GM19438 (cell line): ENCODE results near the gene BST2.
A peak's percentile ranks its signal among the peaks of the same experiment; 100 is the strongest.

Experiments
- ATAC-seq: cut with Tn5 transposase; IDR thresholded peaks from one replicate; pipeline ENCODE4 v1.9.1; 2021; ENCODE audit warnings: low read depth; ENCODE audit not compliant: unreplicated experiment

Gene BST2

GRCh38 chr19:17419621-17420474 is 14.4 kb upstream of the BST2 start, which contains the start of gene MVB12A:
TSS of gene MVB12A (plus strand) at chr19:17420047. CDS start at chr19:17420136, 89 bp downstream.
- peak; percentile 74 for ATAC-seq

- ATAC-seq, result no peak
These were observed 13.8 kb upstream of the BST2 start for GRCh38 chr19:17419154-17419620.

- no peak for ATAC-seq
These were observed 13.3 kb upstream of the BST2 start for GRCh38 chr19:17418710-17419109.

DNA sequence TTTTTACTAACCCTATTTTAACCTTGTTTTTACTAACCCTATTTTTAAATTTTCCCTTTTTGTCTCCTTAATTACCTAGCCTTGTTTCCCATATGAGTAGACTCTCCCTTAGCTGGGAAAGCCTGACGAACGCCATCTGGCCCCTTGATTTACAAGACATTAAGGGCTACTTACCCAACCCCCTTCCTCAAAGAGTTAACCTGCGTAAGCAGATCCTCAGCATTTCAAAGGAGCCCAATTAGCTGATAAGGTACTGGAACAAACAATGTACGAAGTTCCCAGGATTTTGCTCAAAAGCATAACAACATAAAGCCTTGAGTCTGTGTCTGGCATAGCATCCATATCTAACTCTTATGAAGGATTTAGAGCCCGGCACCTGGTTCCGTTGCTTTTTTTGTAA is 9.7 kb upstream of the BST2 start:
- ATAC-seq, result no peak

DNA sequence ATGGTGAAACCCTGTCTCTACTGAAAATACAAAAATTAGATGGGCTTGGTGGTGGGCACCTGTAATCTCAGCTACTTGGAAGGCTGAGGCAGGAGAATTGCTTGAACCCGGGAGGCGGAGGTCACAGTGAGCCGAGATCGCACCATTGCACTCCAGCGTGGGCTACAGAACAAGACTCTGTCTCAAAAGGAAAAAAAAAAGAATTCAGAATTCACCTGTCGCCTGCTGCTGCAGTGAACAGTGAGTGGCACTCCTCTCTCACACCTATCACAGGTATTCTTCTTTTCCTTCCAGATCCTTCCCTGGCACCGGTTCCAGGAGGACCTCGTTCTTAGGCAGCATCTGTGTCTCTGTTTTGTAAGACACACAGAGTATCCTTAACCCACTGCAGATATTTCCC is 8.7 kb upstream of the BST2 start:
- no peak for ATAC-seq

- ATAC-seq, result no peak
These were observed 6.4 kb upstream of the BST2 start for GRCh38 chr19:17411801-17412200.

DNA sequence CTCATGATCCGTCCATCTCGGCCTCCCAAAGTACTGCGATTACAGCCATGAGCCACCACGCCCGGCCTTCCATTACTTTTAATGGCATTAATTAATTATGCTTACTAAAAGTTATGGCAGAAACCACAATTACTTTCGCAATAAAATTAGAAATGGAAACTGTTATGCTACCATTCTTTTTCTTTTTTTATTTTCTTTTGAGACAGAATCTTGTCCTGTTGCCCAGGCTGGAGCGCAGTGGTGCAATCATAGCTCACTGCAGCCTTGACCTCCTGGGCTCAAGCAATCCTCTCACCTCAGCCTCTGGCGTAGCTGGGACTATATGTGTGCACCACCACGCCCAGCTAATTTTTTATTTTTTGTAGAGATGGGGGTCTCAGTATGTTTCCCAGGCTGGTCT is 4.6 kb upstream of the BST2 start:
- ATAC-seq, result no peak

DNA sequence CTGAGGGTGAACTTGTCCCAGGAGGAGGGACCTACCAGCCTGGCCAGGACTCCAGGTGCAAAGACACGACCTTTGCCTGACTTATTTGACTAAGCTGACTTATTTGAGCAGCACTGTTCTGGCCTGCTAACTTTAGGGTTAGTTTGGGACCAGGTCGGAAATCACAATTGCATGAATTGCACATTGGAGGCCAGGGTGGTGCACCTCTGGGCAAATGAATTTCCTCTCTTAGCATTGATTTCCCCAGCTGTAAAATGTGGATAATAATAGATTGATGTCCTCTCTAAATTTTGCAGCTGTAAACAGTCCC is 1.4 kb upstream of the BST2 start:
- ATAC-seq, result no peak

DNA sequence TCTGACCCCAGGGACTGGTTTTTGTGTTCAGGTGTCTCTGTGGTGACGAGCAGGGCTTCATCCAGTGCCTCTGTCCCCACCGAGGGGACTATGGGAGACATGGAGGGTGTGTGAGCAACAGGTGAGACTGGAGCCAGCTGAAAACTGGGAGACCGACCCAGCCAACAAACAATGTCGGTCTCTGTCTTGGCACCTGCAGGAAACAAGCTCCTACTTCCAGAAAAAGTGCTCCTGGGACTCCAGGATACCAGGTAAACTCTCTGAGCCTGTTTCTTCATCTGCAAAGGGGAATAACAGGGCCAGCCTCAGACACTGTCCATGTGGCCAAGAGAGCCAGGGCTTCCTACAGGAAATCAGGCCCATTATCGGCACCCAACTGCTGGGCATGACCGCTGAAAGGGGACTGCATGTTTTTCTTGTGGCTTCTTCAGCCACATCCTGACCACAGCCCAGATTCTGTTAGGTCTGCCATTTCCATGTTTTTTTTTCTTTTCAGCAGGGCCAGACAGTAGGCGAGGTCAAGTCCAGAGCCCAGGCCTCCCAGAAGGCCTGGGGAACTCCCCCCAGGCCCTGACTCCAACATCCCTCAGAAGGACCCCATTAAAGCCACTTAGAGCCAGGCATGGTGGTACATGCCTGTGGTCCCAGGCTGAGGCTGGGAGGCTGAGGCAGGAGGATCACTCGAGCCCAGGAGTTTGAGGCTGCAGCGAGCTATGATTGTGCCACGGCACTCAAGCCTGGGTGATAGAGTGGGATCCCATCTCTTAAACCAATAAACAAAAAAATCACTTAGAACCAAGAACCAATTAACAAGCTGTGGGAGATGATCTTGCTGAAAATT is 836 bp upstream of the BST2 start:
- peak; percentile 20 for ATAC-seq

DNA sequence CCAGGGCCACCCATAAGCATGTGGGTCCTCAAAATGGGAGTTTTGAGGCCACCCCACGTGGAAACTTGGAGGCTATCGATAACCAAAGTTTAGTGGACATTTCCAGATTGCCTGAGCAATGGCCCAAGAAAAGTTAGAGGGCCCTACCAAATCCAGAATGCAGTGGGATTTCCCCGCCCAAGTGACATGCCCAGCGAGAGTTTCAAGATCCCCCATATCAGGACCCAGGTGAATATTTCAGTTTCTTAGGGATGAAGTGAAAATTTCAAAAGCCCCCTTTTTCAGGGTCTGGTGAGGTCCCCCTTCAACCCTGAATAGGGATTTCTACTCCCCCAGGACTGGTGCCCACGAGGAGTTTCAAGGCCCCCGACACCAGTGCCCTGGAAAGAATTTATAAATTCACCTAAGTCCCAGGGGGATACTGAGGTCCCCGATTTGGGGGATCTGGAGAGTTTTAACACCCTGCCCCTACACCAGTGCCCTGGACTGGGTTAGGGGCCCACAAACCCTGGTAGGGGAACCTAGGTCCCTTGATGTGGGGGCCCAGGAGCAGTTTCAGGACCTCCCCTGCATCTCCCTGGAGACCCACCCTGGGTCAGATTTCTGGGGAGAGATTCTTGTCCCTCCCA is 695 bp downstream of the BST2 start:
- peak; percentile 25 for ATAC-seq

- no peak for ATAC-seq
These were observed 1.4 kb downstream of the BST2 start for GRCh38 chr19:17404015-17404414.

- ATAC-seq, result no peak
These were observed 2.2 kb downstream of the BST2 start for GRCh38 chr19:17402982-17403855.

- ATAC-seq, result no peak
These were observed 3.8 kb downstream of the BST2 start for GRCh38 chr19:17401628-17402027.

GRCh38 chr19:17398902-17399527 is 6.4 kb downstream of the BST2 start:
- ATAC-seq, result no peak

GRCh38 chr19:17394891-17395415 is 10.5 kb downstream of the BST2 start:
- no peak for ATAC-seq

- ATAC-seq, result no peak
These were observed 11.5 kb downstream of the BST2 start, which contains the start of gene CCDC194 for GRCh38 chr19:17393914-17394313. TSS of gene CCDC194 (minus strand) at chr19:17394196. CDS start at chr19:17394158, 38 bp downstream.

GRCh38 chr19:17393002-17393401 is 12.4 kb downstream of the BST2 start:
- no peak for ATAC-seq

- no peak for ATAC-seq
These were observed 13.9 kb downstream of the BST2 start for GRCh38 chr19:17391371-17392151.
